HG03175 (cell line): ENCODE results near the gene ARHGEF39.
A peak's percentile ranks its signal among the peaks of the same experiment; 100 is the strongest.

Source experiments
- ATAC-seq: cut with Tn5 transposase; IDR thresholded peaks from one replicate; pipeline ENCODE4 v1.9.1; 2021; ENCODE audit warnings: mild to moderate bottlenecking, moderate library complexity; ENCODE audit not compliant: unreplicated experiment

ARHGEF39 gene

GRCh38 chr9:35679091-35679490, 14.1 kb upstream of the ARHGEF39 start:
- ATAC-seq: no peak

- ATAC-seq: no peak
Observed at GRCh38 chr9:35675732-35676392, 10.9 kb upstream of the ARHGEF39 start.

GRCh38 chr9:35675204-35675603, 10.2 kb upstream of the ARHGEF39 start:
- no peak for ATAC-seq

GRCh38 chr9:35674025-35674361, 9.0 kb upstream of the ARHGEF39 start:
- no peak for ATAC-seq

GRCh38 chr9:35673132-35674024, 8.4 kb upstream of the ARHGEF39 start, which contains the start of gene CA9:
CA9 (plus strand) TSS chr9:35673928; CDS start chr9:35673960, 32 bp downstream.
- no peak for ATAC-seq

GRCh38 chr9:35669331-35670145, 4.5 kb upstream of the ARHGEF39 start:
- no peak for ATAC-seq

GRCh38 chr9:35667939-35668338, 2.9 kb upstream of the ARHGEF39 start:
- no peak for ATAC-seq

GRCh38 chr9:35666549-35666948, 1.6 kb upstream of the ARHGEF39 start:
- no peak for ATAC-seq

GRCh38 chr9:35666045-35666444, 1.1 kb upstream of the ARHGEF39 start:
- no peak for ATAC-seq

GRCh38 chr9:35665471-35665818, 450 bp upstream of the ARHGEF39 start:
- ATAC-seq: no peak

GRCh38 chr9:35662437-35662836, 2.6 kb downstream of the ARHGEF39 start:
- no peak for ATAC-seq

- no peak for ATAC-seq
Observed at GRCh38 chr9:35661756-35662350, 3.1 kb downstream of the ARHGEF39 start.

GRCh38 chr9:35660966-35661415, 4.0 kb downstream of the ARHGEF39 start:
- no peak for ATAC-seq

GRCh38 chr9:35659340-35659739, 5.7 kb downstream of the ARHGEF39 start:
- ATAC-seq: no peak

GRCh38 chr9:35658968-35659220, 6.1 kb downstream of the ARHGEF39 start:
- no peak for ATAC-seq

GRCh38 chr9:35658137-35658967, 6.6 kb downstream of the ARHGEF39 start, which contains the start of gene CCDC107:
CCDC107 (plus strand) TSS chr9:35658292; CDS start chr9:35658380, 88 bp downstream.
- ATAC-seq: peak; percentile 66

- ATAC-seq: peak; percentile 86
Observed at GRCh38 chr9:35657546-35658136, 7.4 kb downstream of the ARHGEF39 start, which contains the start of gene RMRP. RMRP (minus strand) TSS chr9:35658019.

- no peak for ATAC-seq
Observed at GRCh38 chr9:35656831-35657545, 8.0 kb downstream of the ARHGEF39 start.

GRCh38 chr9:35656348-35656747, 8.6 kb downstream of the ARHGEF39 start:
- no peak for ATAC-seq
